Activated CD4-positive, alpha-beta memory T cell treated with anti-CD3 and anti-CD28 coated beads for 36 hours (primary cell): ENCODE measurements around the gene CCDC74A. TPM values are rescaled to one million over a fixed set of nuclear protein-coding genes. Genes with fewer than 3 reads are reported as not detected.
"Not testable (repeated sequence)": the region's sequence is repeated elsewhere in the genome, so short reads cannot be mapped to it uniquely, and the experiment has no call there.

ENCODE experiments used
- CTCF ChIA-PET: fragments of 350-600 bp; sonication (Branson Sonifier 250); formaldehyde crosslinking; loops from one replicate; lab custom pipeline; 2021; ENCODE audit warnings: antibody characterized with exemption, inconsistent platforms; lab: Charles Lee
- POLR2A ChIA-PET: fragments of 350-600 bp; sonication (Branson Sonifier 250); formaldehyde crosslinking; loops from one replicate; lab custom pipeline; 2021; ENCODE audit warnings: antibody characterized with exemption; lab: Charles Lee
- DNase-seq: peaks from one replicate; pipeline ENCODE4 v3.0.0-alpha.2; 2020
- H3K27ac Mint-ChIP-seq: one replicate; pipeline ENCODE4 v1.8.0; 2021; ENCODE audit warnings: mixed read lengths
- H3K27me3 Mint-ChIP-seq: one replicate; pipeline ENCODE4 v1.8.0; 2021; ENCODE audit warnings: mixed read lengths
- H3K36me3 Mint-ChIP-seq: one replicate; pipeline ENCODE4 v1.8.0; 2021; ENCODE audit warnings: mixed read lengths
- H3K4me1 Mint-ChIP-seq: one replicate; pipeline ENCODE4 v1.8.0; 2021; ENCODE audit warnings: low read depth, mixed read lengths
- H3K4me3 Mint-ChIP-seq: one replicate; pipeline ENCODE4 v1.8.0; 2021; ENCODE audit warnings: mild to moderate bottlenecking, mixed read lengths
- H3K9me3 Mint-ChIP-seq: one replicate; pipeline ENCODE4 v1.8.0; 2021; ENCODE audit warnings: mixed read lengths
- intact Hi-C: fragments of 100-400 bp; cut with micrococcal nuclease; formaldehyde crosslinking; loops from one replicate; pipeline ENCODE4 v1.15.1; 2023
- total RNA-seq, 2 experiments: library from RNA; stranded (reverse); gene quantifications; one replicate each; pipeline ENCODE4 v1.2.3, GENCODE V29; 2021

CCDC74A gene
- total RNA-seq, 2 experiments from 2014 or later = 5.5 to 7.0 TPM

GRCh38 chr2:131490616-131491468, 36.8 kb upstream of the CCDC74A start:
- H3K4me1 Mint-ChIP-seq = peaks cover 34% of the 10 kb centered on the region
- peaks cover 21% of the 10 kb centered on the region for H3K36me3 Mint-ChIP-seq
- intact Hi-C loops = loop anchor here (5.0 to 10.0 kb wide), 3 partner anchors 64 to 666 kb away; no protein-coding TSS in a partner anchor
- CTCF ChIA-PET = interaction anchor here (4.5 kb wide), 1 partner anchor 337 kb away, joined by 27 read pairs; no protein-coding TSS in a partner anchor
- H3K9me3 Mint-ChIP-seq, POLR2A ChIA-PET, H3K27me3 Mint-ChIP-seq: not testable (repeated sequence)
- peak; percentile 52 for DNase-seq
- H3K27ac Mint-ChIP-seq = peak overlapping the region; percentile 82
- H3K4me3 Mint-ChIP-seq = peak overlapping the region; percentile 87

- Mint-ChIP-seq H3K36me3 (peaks cover 21% of the 10 kb centered on the region), H3K4me1 (peaks cover 36% of the 10 kb centered on the region), H3K27ac (peak overlapping the region; percentile 82), H3K4me3 (peak overlapping the region; percentile 87)
- H3K27me3 Mint-ChIP-seq, DNase-seq, H3K9me3 Mint-ChIP-seq, POLR2A ChIA-PET: not testable (repeated sequence)
- CTCF ChIA-PET = interaction anchor here (0.7 to 4.5 kb wide), 6 partner anchors 8 to 398 kb away, joined by 3 to 27 read pairs (median 5); partner anchors contain the start of gene FAM168B
- intact Hi-C loops = loop anchor here (5.0 to 10.0 kb wide), 3 partner anchors 64 to 667 kb away; no protein-coding TSS in a partner anchor
Measured at GRCh38 chr2:131491469-131491836, 36.2 kb upstream of the CCDC74A start.

GRCh38 chr2:131492015-131492417, 35.7 kb upstream of the CCDC74A start, which contains the start of gene MZT2A:
Gene MZT2A (minus strand): TSS chr2:131492397. CDS start chr2:131492376, 21 bp downstream.
- DNase-seq, H3K9me3 Mint-ChIP-seq, H3K27me3 Mint-ChIP-seq: not testable (repeated sequence)
- intact Hi-C loops = loop anchor here (1.0 to 10.0 kb wide), 7 partner anchors 35 to 667 kb away; partner anchors contain the start of genes CCDC74A and PLEKHB2
- Mint-ChIP-seq H3K27ac (peak within 1 kb of the TSS; percentile 95), H3K36me3 (peaks cover 21% of the 10 kb centered on the region), H3K4me1 (peaks cover 39% of the 10 kb centered on the region), H3K4me3 (peak within 1 kb of the TSS; percentile 98)
- ChIA-PET CTCF (interaction anchor here (0.7 to 4.5 kb wide), 11 partner anchors 9 to 399 kb away, joined by 3 to 27 read pairs (median 5); partner anchors contain the start of genes FAM168B and PLEKHB2), POLR2A (interaction anchor here (0.7 to 1.5 kb wide), 2 partner anchors 399 to 1150 kb away, joined by 3 to 4 read pairs; partner anchors contain the start of genes FAM168B and IMP4)

- DNase-seq = peak; percentile 96
- peaks cover 43% of the 10 kb centered on the region for H3K4me1 Mint-ChIP-seq
- H3K4me3 Mint-ChIP-seq = peak overlapping the region; percentile 98
- ChIA-PET POLR2A (interaction anchor here (0.7 to 1.5 kb wide), 3 partner anchors 35 to 1150 kb away, joined by 3 to 5 read pairs (median 4); partner anchors contain the start of genes CCDC74A, FAM168B and IMP4), CTCF (interaction anchor here (0.6 to 4.5 kb wide), 18 partner anchors 9 to 407 kb away, joined by 3 to 27 read pairs (median 4); partner anchors contain the start of genes FAM168B and PLEKHB2)
- H3K27me3 Mint-ChIP-seq = no peaks in the 10 kb centered on the region
- peaks cover 21% of the 10 kb centered on the region for H3K36me3 Mint-ChIP-seq
- intact Hi-C loops = loop anchor here (1.0 to 10.0 kb wide), 7 partner anchors 35 to 668 kb away; partner anchors contain the start of genes CCDC74A and PLEKHB2
- peak overlapping the region; percentile 95 for H3K27ac Mint-ChIP-seq
- H3K9me3 Mint-ChIP-seq = no peaks in the 10 kb centered on the region
Measured at GRCh38 chr2:131492418-131493198, 35.1 kb upstream of the CCDC74A start.

- no peaks in the 10 kb centered on the region for H3K27me3 Mint-ChIP-seq
- peak overlapping the region; percentile 95 for H3K27ac Mint-ChIP-seq
- H3K4me3 Mint-ChIP-seq = peak overlapping the region; percentile 98
- H3K4me1 Mint-ChIP-seq = peaks cover 46% of the 10 kb centered on the region
- peak; percentile 19 for DNase-seq
- CTCF ChIA-PET = interaction anchor here (0.6 to 4.5 kb wide), 17 partner anchors 10 to 408 kb away, joined by 3 to 27 read pairs (median 4); partner anchors contain the start of genes FAM168B and PLEKHB2
- peaks cover 19% of the 10 kb centered on the region for H3K36me3 Mint-ChIP-seq
- POLR2A ChIA-PET = interaction anchor here (1.2 to 1.5 kb wide), 2 partner anchors 35 to 1151 kb away, joined by 3 to 5 read pairs; partner anchors contain the start of genes CCDC74A and IMP4
- no peaks in the 10 kb centered on the region for H3K9me3 Mint-ChIP-seq
- intact Hi-C loops = loop anchor here (2.0 to 10.0 kb wide), 5 partner anchors 66 to 669 kb away; partner anchors contain the start of gene PLEKHB2
Measured at GRCh38 chr2:131493199-131493968, 34.3 kb upstream of the CCDC74A start.

GRCh38 chr2:131495506-131495905, 32.2 kb upstream of the CCDC74A start:
- POLR2A ChIA-PET, H3K27ac Mint-ChIP-seq, H3K27me3 Mint-ChIP-seq, DNase-seq, CTCF ChIA-PET, H3K9me3 Mint-ChIP-seq: not testable (repeated sequence)
- intact Hi-C loops = loop anchor here (10.0 kb wide), 1 partner anchor 671 kb away; no protein-coding TSS in a partner anchor
- H3K4me3 Mint-ChIP-seq = peak overlapping the region; percentile 5
- peaks cover 44% of the 10 kb centered on the region for H3K4me1 Mint-ChIP-seq
- H3K36me3 Mint-ChIP-seq = peaks cover 26% of the 10 kb centered on the region

- POLR2A ChIA-PET, CTCF ChIA-PET, H3K4me3 Mint-ChIP-seq, H3K9me3 Mint-ChIP-seq, H3K27me3 Mint-ChIP-seq: not testable (repeated sequence)
- peak; percentile 60 for DNase-seq
- intact Hi-C loops = loop anchor here (2.0 to 10.0 kb wide), 2 partner anchors 404 to 674 kb away; no protein-coding TSS in a partner anchor
- H3K27ac Mint-ChIP-seq = peak overlapping the region; percentile 83
- peaks cover 39% of the 10 kb centered on the region for H3K4me1 Mint-ChIP-seq
- H3K36me3 Mint-ChIP-seq = peaks cover 25% of the 10 kb centered on the region
Measured at GRCh38 chr2:131498321-131498973, 29.2 kb upstream of the CCDC74A start.

- H3K9me3 Mint-ChIP-seq, intact Hi-C loops, POLR2A ChIA-PET, H3K27me3 Mint-ChIP-seq, DNase-seq, H3K4me3 Mint-ChIP-seq, H3K4me1 Mint-ChIP-seq, H3K27ac Mint-ChIP-seq: not testable (repeated sequence)
- CTCF ChIA-PET = interaction anchor here (0.8 kb wide), 1 partner anchor 11 kb away, joined by 3 read pairs; no protein-coding TSS in a partner anchor
- peaks cover 45% of the 10 kb centered on the region for H3K36me3 Mint-ChIP-seq
Measured at GRCh38 chr2:131503587-131503986, 24.1 kb upstream of the CCDC74A start.

- H3K4me3 Mint-ChIP-seq, H3K27me3 Mint-ChIP-seq, H3K4me1 Mint-ChIP-seq, H3K9me3 Mint-ChIP-seq, POLR2A ChIA-PET, H3K27ac Mint-ChIP-seq, DNase-seq, intact Hi-C loops, CTCF ChIA-PET: not testable (repeated sequence)
- H3K36me3 Mint-ChIP-seq = peaks cover 40% of the 10 kb centered on the region
Measured at GRCh38 chr2:131504082-131504750, 23.5 kb upstream of the CCDC74A start.

GRCh38 chr2:131509615-131510014, 18.1 kb upstream of the CCDC74A start:
- Mint-ChIP-seq H3K4me3 (no peak overlapping the region), H3K4me1 (no peaks in the 10 kb centered on the region), H3K36me3 (peaks cover 29% of the 10 kb centered on the region), H3K9me3 (no peaks in the 10 kb centered on the region), H3K27me3 (no peaks in the 10 kb centered on the region), H3K27ac (no peak overlapping the region)
- POLR2A ChIA-PET = no interaction called here
- intact Hi-C loops = no loop called here
- DNase-seq = no peak
- CTCF ChIA-PET = no interaction called here
